HL-60 (cell line): Measurements from ENCODE around the gene NELFB.

ENCODE experiments used
- CTCF ChIP-seq: IDR thresholded peaks from one replicate; pipeline ENCODE4 v1.5.1; 2011; ENCODE audit warnings: low read length, control low read depth, inconsistent platforms; ENCODE audit not compliant: insufficient read depth
- POLR2AphosphoS5 ChIP-seq: IDR thresholded peaks from 2 replicates; pipeline ENCODE4 v1.6.1; 2012; ENCODE audit warnings: low read depth

DNA sequence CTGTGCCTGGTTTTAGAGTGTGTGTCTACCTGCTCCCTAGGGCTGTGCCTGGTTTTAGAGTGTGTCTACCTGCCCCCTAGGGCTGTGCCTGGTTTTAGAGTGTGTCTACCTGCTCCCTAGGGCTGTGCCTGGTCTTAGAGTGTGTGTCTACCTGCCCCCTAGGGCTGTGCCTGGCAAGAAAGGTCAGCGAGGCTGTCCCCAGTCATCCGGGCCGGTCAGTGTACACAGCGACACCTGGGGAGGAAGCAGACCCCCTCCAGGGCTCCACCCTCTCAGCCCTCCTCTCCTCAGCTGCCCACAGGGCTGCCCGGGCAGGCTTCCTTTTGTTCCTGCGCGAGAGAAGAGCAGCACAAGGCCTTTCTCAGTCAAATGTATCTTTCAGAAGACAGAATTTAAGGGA lies 42.8 kb downstream of the NELFB start:
- no peak for TF ChIP-seq POLR2AphosphoS5
- TF ChIP-seq CTCF: no peak
